GM23338 (cell line): ENCODE results near the gene ORM1. TPM values are rescaled to one million over a fixed set of nuclear protein-coding genes. Genes with fewer than 3 reads are reported as not detected.

Experiments used
- ATAC-seq: fragments of 200-7000 bp; cut with Tn5 transposase; 3 replicates; pipeline ENCODE4 v1.9.1; 2020
- DNase-seq: peaks from one replicate; pipeline ENCODE4 v3.0.0-alpha.2; 2015; ENCODE audit warnings: low spot score
- H2AFZ ChIP-seq: fragments of 200-600 bp; sonication (generic); 2 replicates; pipeline ENCODE4 v1.8.0; 2016; ENCODE audit warnings: antibody characterized with exemption, mild to moderate bottlenecking, moderate library complexity
- H3F3A ChIP-seq: fragments of 200-600 bp; sonication (generic); replicated peaks from 2 replicates; pipeline ENCODE4 v1.8.0; 2017; ENCODE audit warnings: antibody characterized with exemption, mixed run types, low read depth
- H3K27ac ChIP-seq: fragments of 200-600 bp; sonication (generic); 2 replicates; pipeline ENCODE4 v1.6.1; 2016; ENCODE audit warnings: low read depth
- H3K27me3 ChIP-seq: fragments of 200-600 bp; sonication (generic); 2 replicates; pipeline ENCODE4 v1.8.0; 2016; ENCODE audit warnings: mild to moderate bottlenecking, mixed run types, moderate library complexity; ENCODE audit not compliant: insufficient read depth
- H3K36me3 ChIP-seq: fragments of 200-600 bp; sonication (generic); 2 replicates; pipeline ENCODE4 v1.8.0; 2016; ENCODE audit warnings: mild to moderate bottlenecking; ENCODE audit not compliant: insufficient read depth
- H3K4me1 ChIP-seq: fragments of 200-600 bp; sonication (generic); 2 replicates; pipeline ENCODE4 v1.8.0; 2016; ENCODE audit warnings: mild to moderate bottlenecking, moderate library complexity; ENCODE audit not compliant: insufficient read depth
- H3K4me2 ChIP-seq: fragments of 200-600 bp; sonication (generic); 2 replicates; pipeline ENCODE4 v1.7.1; 2017; ENCODE audit warnings: mixed run types
- H3K4me3 ChIP-seq: fragments of 200-600 bp; sonication (generic); 2 replicates; pipeline ENCODE4 v1.6.1; 2016; ENCODE audit warnings: mixed run types
- H3K79me2 ChIP-seq: fragments of 200-600 bp; sonication (generic); replicated peaks from 2 replicates; pipeline ENCODE4 v1.8.0; 2017; ENCODE audit warnings: mild to moderate bottlenecking; ENCODE audit not compliant: insufficient read depth
- H3K9me2 ChIP-seq: fragments of 200-600 bp; sonication (generic); 2 replicates; pipeline ENCODE4 v1.8.0; 2017; ENCODE audit not compliant: insufficient read depth
- H4K20me1 ChIP-seq: fragments of 200-600 bp; sonication (generic); replicated peaks from 2 replicates; pipeline ENCODE4 v1.8.0; 2017; ENCODE audit warnings: mild to moderate bottlenecking; ENCODE audit not compliant: insufficient read depth
- H3K27ac Mint-ChIP-seq: 2 replicates; pipeline ENCODE4 v1.8.0; 2020; ENCODE audit warnings: inconsistent platforms, mild to moderate bottlenecking, moderate library complexity, mixed read lengths
- H3K27me3 Mint-ChIP-seq: 3 replicates; pipeline ENCODE4 v1.8.0; 2022; ENCODE audit warnings: low read depth, mild to moderate bottlenecking, moderate library complexity, mixed read lengths, inconsistent platforms; ENCODE audit not compliant: insufficient read depth, poor library complexity
- H3K36me3 Mint-ChIP-seq: 3 replicates; pipeline ENCODE4 v1.8.0; 2021; ENCODE audit warnings: low read depth, mild to moderate bottlenecking, inconsistent platforms, moderate library complexity, mixed read lengths
- H3K4me1 Mint-ChIP-seq: 3 replicates; pipeline ENCODE4 v1.8.0; 2020; ENCODE audit warnings: mild to moderate bottlenecking, inconsistent platforms, mixed read lengths
- H3K4me3 Mint-ChIP-seq: 3 replicates; pipeline ENCODE4 v1.8.0; 2021; ENCODE audit warnings: moderate library complexity, mild to moderate bottlenecking, inconsistent platforms, mixed read lengths
- H3K9me3 Mint-ChIP-seq: 3 replicates; pipeline ENCODE4 v1.8.0; 2020; ENCODE audit warnings: moderate library complexity, mild to moderate bottlenecking, inconsistent platforms, mixed read lengths
- CREB1 ChIP-seq: fragments of 250-450 bp; sonication (Bioruptor Pico); IDR thresholded peaks from 2 replicates; pipeline ENCODE4 v1.5.0; 2020; ENCODE audit warnings: low read depth, mild to moderate bottlenecking, moderate library complexity
- CTCF ChIP-seq, 2 experiments: fragments of 200-600 bp in 1 of 2; sonication (generic) in 1 of 2; conservative IDR thresholded peaks; 2 replicates each; pipeline versions ENCODE4 v1.5.1 to v1.6.1; 2016 to 2017; ENCODE audit warnings: antibody characterized with exemption in 2 of 2, low read depth in 2 of 2, mild to moderate bottlenecking in 2 of 2, moderate library complexity in 1 of 2
- ETS1 ChIP-seq: IDR thresholded peaks from 2 replicates; pipeline ENCODE4 v1.6.1; 2016; ENCODE audit warnings: antibody characterized with exemption
- EZH2 ChIP-seq: fragments of 200-600 bp; sonication (generic); IDR thresholded peaks from one replicate; pipeline ENCODE4 v1.8.0; 2017; ENCODE audit warnings: antibody characterized with exemption, mild to moderate bottlenecking, low read depth; ENCODE audit not compliant: unreplicated experiment
- NANOG ChIP-seq: IDR thresholded peaks from 2 replicates; pipeline ENCODE4 v1.6.1; 2016; ENCODE audit warnings: antibody characterized with exemption, borderline replicate concordance
- REST ChIP-seq: IDR thresholded peaks from one replicate; pipeline ENCODE4 v1.6.1; 2018; ENCODE audit warnings: antibody characterized with exemption; ENCODE audit not compliant: unreplicated experiment
- STAT1 ChIP-seq: IDR thresholded peaks from one replicate; pipeline ENCODE4 v1.6.1; 2016; ENCODE audit warnings: antibody characterized with exemption; ENCODE audit not compliant: unreplicated experiment
- polyA plus RNA-seq: library from polyadenylated mRNA; unstranded; fragments of >200 nt; fragmentation: Nextera tagmentation; extraction: Ambion mirVana; gene quantifications from 2 replicates; pipeline ENCODE4 v1.2.1, GENCODE V29; 2016
- total RNA-seq: library from RNA; depleted of rRNA; stranded (reverse); fragments of >200 nt; shearing (Covaris generic); gene quantifications from 2 replicates; pipeline ENCODE4 v1.2.3, GENCODE V29; 2014

Gene ORM1
- total and polyA plus RNA-seq, 2 experiments from 2014 or later, result not detected

- H3K4me3 Mint-ChIP-seq, result no peak overlapping the region
- no peak overlapping the region for H3K27ac Mint-ChIP-seq
Measured at GRCh38 chr9:114346146-114346545, 23.2 kb downstream of the ORM1 start.

More at GRCh38 chr9:114346146-114346545, 23.2 kb downstream of the ORM1 start:
- no peak for TF ChIP-seq CTCF (conservative IDR thresholded peaks at IDR 0.05; ENCODE audit: low read depth in 2 of 2)
- no peak for TF ChIP-seq REST
- no peak for TF ChIP-seq ETS1
- no peak for TF ChIP-seq CREB1 (CRISPR knock-in tag)
- TF ChIP-seq EZH2, result no peak
- no peak for TF ChIP-seq NANOG
- TF ChIP-seq STAT1, result no peak
- H3K27ac ChIP-seq, result no peak overlapping the region
- no peaks in the 10 kb centered on the region for H3K9me3 Mint-ChIP-seq
- H3K4me2 ChIP-seq, result no peak overlapping the region
- H4K20me1 ChIP-seq, result no peaks in the 10 kb centered on the region; the same call in 1 of the 2 replicates
- H3K4me3 ChIP-seq, result no peak overlapping the region
- no peak overlapping the region for H2AFZ ChIP-seq
- no peaks in the 10 kb centered on the region for H3K9me2 ChIP-seq
- H3F3A ChIP-seq, result no peaks in the 10 kb centered on the region
- ATAC-seq (no peak), DNase-seq (no peak)
- H3K4me1 ChIP-seq, result no peaks in the 10 kb centered on the region
- H3K79me2 ChIP-seq, result no peaks in the 10 kb centered on the region
- H3K36me3 ChIP-seq, result peaks cover 19% of the 10 kb centered on the region
- H3K4me1 Mint-ChIP-seq, result peaks cover 21% of the 10 kb centered on the region
- no peaks in the 10 kb centered on the region for H3K27me3 ChIP-seq
- peaks cover 89% of the 10 kb centered on the region for H3K36me3 Mint-ChIP-seq
- peaks cover 22% of the 10 kb centered on the region for H3K27me3 Mint-ChIP-seq
